ENCODE results near the gene GPR18. TPM values are rescaled to one million over a fixed set of nuclear protein-coding genes. Genes with fewer than 3 reads are reported as not detected.

The GPR18 gene
- total RNA-seq, 3 donors from 2014 or later: 0.32 TPM; not detected in 2

GRCh38 chr13:99276706-99277105 is 18.5 kb upstream of the GPR18 start:
- no peaks in the 10 kb centered on the region for H3K27me3 ChIP-seq
- TF ChIP-seq POLR2A (IDR thresholded peaks at IDR 0.05) (no peak), POLR2AphosphoS5 (IDR thresholded peaks at IDR 0.05) (no peak), CTCF (IDR thresholded peaks at IDR 0.05) (no peak)
- no peak overlapping the region for H3K4me3 ChIP-seq
- intact Hi-C loops (cut with DNase I; ENCODE audit: low total_unique reads): no loop called here
- H3K9me3 ChIP-seq: peaks cover 5 to 6% of the 10 kb centered on the region in 2 donors
- H3K4me1 ChIP-seq: no peaks in the 10 kb centered on the region
- H3K27ac ChIP-seq: no peak overlapping the region
- H3K36me3 ChIP-seq: no peaks in the 10 kb centered on the region
- no peak for DNase-seq (ENCODE audit: low spot score in 2 of 2)

GRCh38 chr13:99275093-99275469 is 16.9 kb upstream of the GPR18 start:
- no peak overlapping the region for H3K27ac ChIP-seq
- TF ChIP-seq POLR2AphosphoS5 (IDR thresholded peaks at IDR 0.05): no peak
- no peak for TF ChIP-seq POLR2A (IDR thresholded peaks at IDR 0.05)
- no peak for TF ChIP-seq CTCF (IDR thresholded peaks at IDR 0.05)
- no peaks in the 10 kb centered on the region for H3K36me3 ChIP-seq
- H3K4me3 ChIP-seq: no peak overlapping the region
- H3K9me3 ChIP-seq: peaks cover 5 to 6% of the 10 kb centered on the region in 2 donors
- H3K27me3 ChIP-seq: no peaks in the 10 kb centered on the region
- intact Hi-C loops (cut with DNase I; ENCODE audit: low total_unique reads): no loop called here
- no peaks in the 10 kb centered on the region for H3K4me1 ChIP-seq
- no peak for DNase-seq (ENCODE audit: low spot score in 2 of 2)

DNA sequence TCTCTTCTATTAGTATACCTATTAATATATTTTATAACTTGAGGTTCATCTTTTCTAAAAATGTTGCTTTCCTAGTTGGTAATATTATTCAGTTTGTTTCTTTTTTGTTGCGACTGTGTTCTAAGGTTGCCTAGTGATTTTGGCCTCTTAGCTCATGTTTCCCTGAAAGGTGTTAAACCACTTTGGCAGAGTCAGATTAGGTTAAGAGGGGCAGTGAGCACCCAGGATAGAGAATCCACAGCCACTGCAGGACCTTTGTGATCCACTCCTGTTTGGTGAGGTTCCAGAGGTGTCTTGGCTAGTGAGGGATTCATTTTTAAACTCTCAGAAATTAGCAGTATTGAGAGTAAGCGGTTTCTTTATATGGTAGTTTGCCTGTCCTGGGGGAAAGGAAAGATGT is 14.9 kb upstream of the GPR18 start:
- Histone ChIP-seq H3K36me3 (no peaks in the 10 kb centered on the region), H3K9me3 (peaks cover 5 to 6% of the 10 kb centered on the region in 2 donors), H3K27me3 (no peaks in the 10 kb centered on the region), H3K4me1 (no peaks in the 10 kb centered on the region), H3K27ac (no peak overlapping the region), H3K4me3 (no peak overlapping the region)
- DNase-seq (ENCODE audit: low spot score in 2 of 2): no peak
- TF ChIP-seq POLR2A (IDR thresholded peaks at IDR 0.05) (no peak), CTCF (IDR thresholded peaks at IDR 0.05) (no peak), POLR2AphosphoS5 (IDR thresholded peaks at IDR 0.05) (no peak)
- intact Hi-C loops (cut with DNase I; ENCODE audit: low total_unique reads): no loop called here

DNA sequence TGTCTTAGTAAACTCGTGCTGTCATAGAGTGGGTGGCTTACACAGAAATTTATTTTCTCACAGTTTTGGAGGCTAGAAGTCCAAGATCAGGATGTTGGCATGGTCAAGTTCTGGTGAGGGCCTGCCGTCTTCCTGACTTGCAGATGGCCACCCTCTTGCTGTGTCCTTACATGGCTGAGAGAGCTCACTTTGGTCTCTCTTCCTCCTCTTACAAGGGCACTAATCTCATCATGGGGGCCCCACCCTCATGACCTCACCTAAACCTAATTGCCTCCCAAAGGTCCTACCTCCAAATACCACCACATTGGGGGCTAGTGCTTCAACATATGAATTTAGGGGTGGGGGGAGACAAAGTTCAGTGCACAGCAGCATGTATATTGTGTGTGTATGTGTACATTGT is 14.3 kb upstream of the GPR18 start:
- Histone ChIP-seq H3K27me3 (no peaks in the 10 kb centered on the region), H3K4me1 (no peaks in the 10 kb centered on the region), H3K36me3 (no peaks in the 10 kb centered on the region), H3K27ac (no peak overlapping the region), H3K9me3 (peaks cover 5 to 6% of the 10 kb centered on the region in 2 donors), H3K4me3 (no peak overlapping the region)
- TF ChIP-seq POLR2AphosphoS5 (IDR thresholded peaks at IDR 0.05) (no peak), POLR2A (IDR thresholded peaks at IDR 0.05) (no peak), CTCF (IDR thresholded peaks at IDR 0.05) (no peak)
- no peak for DNase-seq (ENCODE audit: low spot score in 2 of 2)
- intact Hi-C loops (cut with DNase I; ENCODE audit: low total_unique reads): no loop called here

DNA sequence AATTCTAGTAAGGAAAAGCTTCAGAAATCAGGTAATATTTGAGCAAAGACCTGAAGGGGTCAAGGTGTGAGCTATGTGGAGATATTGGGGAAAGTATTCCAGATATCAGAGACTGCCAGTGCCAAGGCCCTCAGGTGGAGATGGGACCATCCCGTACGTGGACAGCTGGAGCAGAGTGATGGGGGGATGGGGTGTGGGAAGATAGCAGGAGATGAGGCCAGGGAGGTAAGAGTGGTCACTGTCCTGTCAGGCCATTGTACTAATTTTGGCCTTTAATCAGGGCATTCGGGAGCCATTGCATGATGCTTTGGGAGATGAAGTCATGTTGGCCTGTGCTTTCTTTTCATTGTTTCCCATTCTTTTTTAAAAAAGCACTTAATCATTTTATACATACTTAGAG is 13.1 kb upstream of the GPR18 start:
- H3K4me3 ChIP-seq: no peak overlapping the region
- no peak for DNase-seq (ENCODE audit: low spot score in 2 of 2)
- H3K9me3 ChIP-seq: peaks cover 5 to 6% of the 10 kb centered on the region in 2 donors
- H3K36me3 ChIP-seq: no peaks in the 10 kb centered on the region
- H3K27ac ChIP-seq: no peak overlapping the region
- H3K27me3 ChIP-seq: no peaks in the 10 kb centered on the region
- intact Hi-C loops (cut with DNase I; ENCODE audit: low total_unique reads): no loop called here
- TF ChIP-seq POLR2AphosphoS5 (IDR thresholded peaks at IDR 0.05) (no peak), CTCF (IDR thresholded peaks at IDR 0.05) (no peak), POLR2A (IDR thresholded peaks at IDR 0.05) (no peak)
- no peaks in the 10 kb centered on the region for H3K4me1 ChIP-seq
